ENCODE measurements around the gene KLK10.

Gene KLK10

DNA sequence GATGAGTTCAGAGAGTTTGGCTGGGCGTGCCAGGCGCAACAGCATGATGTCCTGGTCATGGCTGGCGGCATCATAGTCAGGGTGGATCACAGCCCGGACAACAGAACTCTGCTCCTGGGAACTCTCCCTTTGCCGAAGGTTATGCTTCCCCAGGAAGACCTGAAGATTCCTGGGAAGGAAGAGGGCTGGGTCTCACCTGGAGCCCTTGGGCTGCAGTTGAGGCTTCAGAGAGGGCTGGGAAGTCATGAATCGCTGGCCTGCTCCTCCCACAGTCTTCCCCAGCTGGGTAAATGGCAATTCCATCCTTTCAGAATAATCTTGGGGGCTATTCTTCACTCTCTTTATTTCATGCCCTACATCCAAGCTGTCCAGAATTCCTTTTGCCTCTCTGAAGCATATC is 56.1 kb downstream of the KLK10 start:
- Histone ChIP-seq H3K9ac (ENCODE audit: low read length) (no peak overlapping the region), H3K4me1 (ENCODE audit: control insufficient read depth, insufficient read depth, low read length) (no peaks in the 10 kb centered on the region), H3K4me3 (ENCODE audit: low read length) (no peak overlapping the region), H3K36me3 (ENCODE audit: control insufficient read depth, insufficient read depth, low read length, severe bottlenecking) (no peaks in the 10 kb centered on the region), H3K9me3 (ENCODE audit: control insufficient read depth, low read length) (no peaks in the 10 kb centered on the region), H3K27me3 (replicated peaks; ENCODE audit: control insufficient read depth, insufficient read depth, low read length) (peaks cover 13% of the 10 kb centered on the region)
- no peak for DNase-seq (ENCODE audit: low read depth)
